ENCODE data around the gene NDUFS6.

The NDUFS6 gene

DNA sequence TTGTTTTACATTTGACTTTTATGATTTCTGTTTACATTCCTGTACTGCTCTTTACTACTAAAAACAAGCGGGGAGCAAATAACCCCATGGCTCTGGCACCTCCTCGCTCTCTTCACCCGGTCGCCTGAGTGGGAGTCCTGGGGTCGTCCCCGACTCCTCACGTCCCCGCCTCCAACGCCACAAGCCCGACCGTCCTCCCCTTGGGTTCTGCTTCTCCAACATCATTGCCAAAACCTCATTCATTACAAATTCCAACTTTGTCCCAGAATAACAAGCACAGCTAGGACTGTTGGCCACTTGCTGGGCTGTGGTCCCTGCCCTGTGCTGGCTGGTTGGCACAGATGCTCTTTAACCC, 36.6 kb upstream of the NDUFS6 start:
- in situ Hi-C loops (cut with MboI; ENCODE audit: low pct_unique_long_range_greater_than_20kb, low sequenced_read_pairs, unreplicated experiment): loop anchor here (25.0 kb wide), 1 partner anchor 248 kb away; no protein-coding TSS in a partner anchor
- TF ChIP-seq, protein P1, sequence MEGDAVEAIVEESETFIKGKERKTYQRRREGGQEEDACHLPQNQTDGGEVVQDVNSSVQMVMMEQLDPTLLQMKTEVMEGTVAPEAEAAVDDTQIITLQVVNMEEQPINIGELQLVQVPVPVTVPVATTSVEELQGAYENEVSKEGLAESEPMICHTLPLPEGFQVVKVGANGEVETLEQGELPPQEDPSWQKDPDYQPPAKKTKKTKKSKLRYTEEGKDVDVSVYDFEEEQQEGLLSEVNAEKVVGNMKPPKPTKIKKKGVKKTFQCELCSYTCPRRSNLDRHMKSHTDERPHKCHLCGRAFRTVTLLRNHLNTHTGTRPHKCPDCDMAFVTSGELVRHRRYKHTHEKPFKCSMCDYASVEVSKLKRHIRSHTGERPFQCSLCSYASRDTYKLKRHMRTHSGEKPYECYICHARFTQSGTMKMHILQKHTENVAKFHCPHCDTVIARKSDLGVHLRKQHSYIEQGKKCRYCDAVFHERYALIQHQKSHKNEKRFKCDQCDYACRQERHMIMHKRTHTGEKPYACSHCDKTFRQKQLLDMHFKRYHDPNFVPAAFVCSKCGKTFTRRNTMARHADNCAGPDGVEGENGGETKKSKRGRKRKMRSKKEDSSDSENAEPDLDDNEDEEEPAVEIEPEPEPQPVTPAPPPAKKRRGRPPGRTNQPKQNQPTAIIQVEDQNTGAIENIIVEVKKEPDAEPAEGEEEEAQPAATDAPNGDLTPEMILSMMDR (IDR thresholded peaks at IDR 0.05; ENCODE audit: extremely low read depth, insufficient read depth, missing control alignments): no peak
- no peak for DNase-seq (ENCODE audit: low spot score)

DNA sequence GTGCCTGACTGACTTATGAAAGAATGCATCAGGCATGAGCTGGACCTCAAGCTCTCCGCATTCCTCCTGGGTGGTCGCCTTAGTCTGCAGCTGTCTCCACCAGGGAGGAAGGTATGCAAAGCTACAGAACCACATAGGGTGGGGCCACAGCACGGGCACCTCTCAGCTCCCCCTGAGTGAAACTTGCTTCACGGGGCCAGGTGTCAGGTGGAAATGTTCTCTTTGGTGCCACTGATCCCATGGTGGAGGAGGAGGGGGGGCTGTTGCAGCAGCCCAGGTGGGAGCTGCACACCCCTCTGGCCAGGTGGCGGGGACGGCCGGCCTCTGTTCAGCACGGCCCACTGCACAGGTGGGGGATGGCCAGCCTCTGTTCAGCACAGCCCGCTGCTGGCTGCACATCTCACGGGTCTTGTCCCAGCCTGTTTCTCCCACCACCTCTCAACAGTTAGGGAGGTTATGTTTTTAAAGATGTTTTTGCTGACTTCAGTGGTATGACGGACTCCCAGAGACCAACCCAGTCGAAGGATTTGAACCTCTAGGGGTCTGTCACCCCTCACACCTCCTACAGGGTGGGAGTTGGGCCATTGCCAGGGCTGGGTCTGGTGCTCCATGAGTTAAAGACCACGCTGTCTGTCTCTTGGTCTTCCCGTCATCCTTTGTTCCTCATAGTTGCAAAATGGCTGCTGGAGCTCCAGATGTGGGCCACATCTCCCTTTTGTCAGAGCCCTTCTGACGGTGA, 35.9 kb upstream of the NDUFS6 start:
- no peak for DNase-seq (ENCODE audit: low spot score)
- in situ Hi-C loops (cut with MboI; ENCODE audit: low pct_unique_long_range_greater_than_20kb, low sequenced_read_pairs, unreplicated experiment): loop anchor here (25.0 kb wide), 1 partner anchor 247 kb away; no protein-coding TSS in a partner anchor
- TF ChIP-seq, protein P1 (IDR thresholded peaks at IDR 0.05; ENCODE audit: extremely low read depth, insufficient read depth, missing control alignments): no peak

DNA sequence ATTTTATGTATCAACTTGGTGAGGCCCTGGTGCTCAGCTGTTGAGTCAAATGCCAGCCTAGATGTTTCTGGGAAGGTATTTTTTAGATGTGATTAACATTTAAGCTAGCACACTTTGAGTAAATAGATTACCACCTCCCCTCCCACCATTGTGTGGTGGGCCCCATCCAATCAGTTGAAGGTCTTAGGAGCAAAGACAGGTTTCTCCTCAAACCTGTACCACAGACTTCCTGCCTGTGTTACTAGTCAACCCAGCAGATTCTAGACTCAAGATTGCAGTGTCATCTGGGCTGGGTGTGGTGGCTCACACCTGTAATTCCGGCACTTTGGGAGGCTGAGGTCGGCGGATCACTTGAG, 35.3 kb upstream of the NDUFS6 start:
- in situ Hi-C loops (cut with MboI; ENCODE audit: low pct_unique_long_range_greater_than_20kb, low sequenced_read_pairs, unreplicated experiment): loop anchor here (25.0 kb wide), 1 partner anchor 246 kb away; no protein-coding TSS in a partner anchor
- no peak for DNase-seq (ENCODE audit: low spot score)
- TF ChIP-seq, protein P1 (IDR thresholded peaks at IDR 0.05; ENCODE audit: extremely low read depth, insufficient read depth, missing control alignments): no peak

DNA sequence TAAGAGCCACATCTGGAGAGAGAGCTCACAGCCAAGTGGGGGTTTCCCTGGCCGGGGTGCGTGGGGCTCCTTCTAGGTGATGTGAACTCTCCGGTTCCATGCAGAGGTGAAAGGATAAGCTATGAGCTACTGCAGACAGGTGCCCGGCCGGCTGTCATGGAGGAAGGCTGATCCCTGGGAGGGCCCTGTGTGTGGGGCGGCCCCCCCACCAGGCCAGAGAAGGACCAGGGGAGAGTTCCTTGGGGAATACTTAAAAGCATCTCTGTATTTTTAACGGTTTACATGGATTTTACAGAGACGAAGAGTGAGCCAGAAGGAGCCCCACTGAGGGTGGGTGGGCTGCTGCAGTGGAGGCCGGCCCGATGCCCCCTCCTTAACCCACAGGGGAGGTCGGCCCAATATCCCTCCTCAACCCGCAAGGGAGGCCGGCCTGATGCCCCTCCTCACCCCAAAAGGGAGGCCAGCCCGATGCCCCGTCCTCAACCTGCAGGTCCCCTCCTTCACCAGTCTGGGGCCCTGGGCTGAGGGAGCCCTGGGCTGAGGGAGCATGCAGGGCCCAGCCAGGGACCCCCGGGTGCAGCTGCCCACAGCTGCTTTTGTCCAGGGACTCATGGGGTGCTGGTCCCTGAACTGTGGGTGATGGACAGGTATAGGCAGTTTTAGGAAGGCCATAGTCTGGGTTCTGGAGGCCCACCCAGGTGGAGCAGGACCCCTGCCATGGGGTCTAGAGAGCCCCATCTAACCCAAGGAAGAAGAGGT, 33.5 kb upstream of the NDUFS6 start:
- DNase-seq (ENCODE audit: low spot score): no peak
- TF ChIP-seq, protein P1 (IDR thresholded peaks at IDR 0.05; ENCODE audit: extremely low read depth, insufficient read depth, missing control alignments): no peak
- in situ Hi-C loops (cut with MboI; ENCODE audit: low pct_unique_long_range_greater_than_20kb, low sequenced_read_pairs, unreplicated experiment): loop anchor here (25.0 kb wide), 1 partner anchor 245 kb away; no protein-coding TSS in a partner anchor

DNA sequence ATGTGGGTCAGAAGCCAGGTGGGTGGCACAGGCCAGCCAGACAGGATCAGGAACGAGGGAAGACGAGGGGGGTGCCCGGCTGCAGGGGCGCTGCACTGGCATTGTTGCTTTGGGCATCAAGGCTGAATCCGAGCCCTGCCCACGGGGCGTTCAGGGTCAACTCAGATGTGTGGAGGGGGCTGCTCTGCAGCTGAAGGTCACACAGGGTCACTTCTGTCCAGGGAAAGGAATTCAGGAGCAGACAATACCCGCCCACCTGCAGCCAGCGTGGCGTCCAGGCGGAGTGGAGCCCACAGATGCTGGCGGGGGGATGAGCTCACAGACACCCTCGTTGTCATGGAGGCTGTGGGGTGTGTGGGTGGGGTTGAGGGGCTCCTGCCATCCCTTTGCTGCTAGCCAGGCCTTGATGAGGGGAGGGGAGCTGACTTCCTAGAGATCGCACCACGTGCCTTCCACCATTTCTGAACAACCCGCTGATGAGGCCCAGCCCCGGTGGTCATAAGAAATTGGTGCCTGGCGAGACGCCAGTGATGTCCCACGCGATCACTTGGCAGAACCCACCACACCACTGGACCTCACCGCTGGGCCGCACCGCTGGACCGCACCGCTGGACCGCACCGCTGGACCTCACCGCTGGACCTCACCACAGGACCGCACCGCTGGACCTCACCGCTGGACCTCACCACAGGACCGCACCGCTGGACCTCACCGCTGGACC, 32.8 kb upstream of the NDUFS6 start:
- in situ Hi-C loops (cut with MboI; ENCODE audit: low pct_unique_long_range_greater_than_20kb, low sequenced_read_pairs, unreplicated experiment): loop anchor here (25.0 kb wide), 1 partner anchor 244 kb away; no protein-coding TSS in a partner anchor
- TF ChIP-seq, protein P1 (IDR thresholded peaks at IDR 0.05; ENCODE audit: extremely low read depth, insufficient read depth, missing control alignments): no peak
- no peak for DNase-seq (ENCODE audit: low spot score)

DNA sequence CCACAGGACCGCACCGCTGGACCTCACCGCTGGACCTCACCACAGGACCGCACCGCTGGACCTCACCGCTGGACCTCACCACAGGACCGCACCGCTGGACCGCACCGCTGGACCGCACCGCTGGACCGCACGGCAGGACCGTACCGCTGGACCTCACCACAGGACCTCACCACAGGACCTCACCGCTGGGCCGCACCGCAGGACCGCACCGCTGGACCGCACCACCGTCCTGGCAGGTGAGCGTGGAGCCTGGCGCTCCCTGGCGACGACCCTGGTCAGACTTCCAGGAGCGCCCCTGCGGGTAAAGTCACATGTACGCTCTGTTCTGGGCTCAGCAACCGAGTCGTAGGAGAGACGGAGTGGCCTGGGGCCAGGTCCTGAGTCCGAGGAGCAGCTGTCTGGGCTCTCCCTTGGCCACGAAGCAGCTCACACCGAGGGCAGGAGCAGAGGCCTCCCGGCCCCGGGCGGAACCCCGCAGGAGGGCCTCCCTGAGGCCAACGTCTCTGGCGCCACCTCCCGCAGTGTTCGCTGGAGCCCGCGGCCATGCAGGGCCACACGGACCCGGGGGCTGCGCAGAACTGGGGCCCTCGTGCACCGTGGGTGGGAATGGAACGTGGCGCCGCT, 32.1 kb upstream of the NDUFS6 start:
- in situ Hi-C loops (cut with MboI; ENCODE audit: low pct_unique_long_range_greater_than_20kb, low sequenced_read_pairs, unreplicated experiment): loop anchor here (25.0 kb wide), 1 partner anchor 243 kb away; no protein-coding TSS in a partner anchor
- DNase-seq (ENCODE audit: low spot score): no peak
- TF ChIP-seq, protein P1 (IDR thresholded peaks at IDR 0.05; ENCODE audit: extremely low read depth, insufficient read depth, missing control alignments): no peak
